GM18868 (cell line): ENCODE results near the gene ANO7.

ENCODE experiments used
- ATAC-seq: cut with Tn5 transposase; IDR thresholded peaks from one replicate; pipeline ENCODE4 v1.9.1; 2021; ENCODE audit warnings: mild to moderate bottlenecking, moderate library complexity; ENCODE audit not compliant: unreplicated experiment

Gene ANO7

GRCh38 chr2:241188361-241189092 lies at the start of gene ANO7:
TSS of gene ANO7 (plus strand) at chr2:241188677. CDS start at chr2:241190064, 1,387 bp downstream.
- ATAC-seq: no peak

- no peak for ATAC-seq
Observed at GRCh38 chr2:241139531-241140444, 48.7 kb upstream of the ANO7 start.

- no peak for ATAC-seq
Observed at GRCh38 chr2:241140445-241140840, 48.0 kb upstream of the ANO7 start.

- ATAC-seq: no peak
Observed at GRCh38 chr2:241141214-241141770, 47.2 kb upstream of the ANO7 start.

- no peak for ATAC-seq
Observed at GRCh38 chr2:241142063-241142462, 46.4 kb upstream of the ANO7 start.

GRCh38 chr2:241142593-241142992 lies 45.9 kb upstream of the ANO7 start:
- no peak for ATAC-seq

- no peak for ATAC-seq
Observed at GRCh38 chr2:241146286-241146685, 42.2 kb upstream of the ANO7 start.

- ATAC-seq: no peak
Observed at GRCh38 chr2:241147336-241147735, 41.1 kb upstream of the ANO7 start.

GRCh38 chr2:241148239-241148638 lies 40.2 kb upstream of the ANO7 start:
- no peak for ATAC-seq

- peak; percentile 77 for ATAC-seq
Observed at GRCh38 chr2:241148891-241149674, 39.4 kb upstream of the ANO7 start, which contains the start of gene PASK. TSS of gene PASK (minus strand) at chr2:241149472. CDS start at chr2:241143032, 6,440 bp downstream.

GRCh38 chr2:241149675-241149924 lies 38.9 kb upstream of the ANO7 start:
- no peak for ATAC-seq

- peak; percentile 77 for ATAC-seq
Observed at GRCh38 chr2:241149925-241150659, 38.4 kb upstream of the ANO7 start, which contains the start of gene PPP1R7. TSS of gene PPP1R7 (plus strand) at chr2:241150467. CDS start at chr2:241150496, 29 bp downstream.

- no peak for ATAC-seq
Observed at GRCh38 chr2:241150660-241151530, 37.6 kb upstream of the ANO7 start.

GRCh38 chr2:241151934-241152660 lies 36.4 kb upstream of the ANO7 start:
- no peak for ATAC-seq

GRCh38 chr2:241153616-241154015 lies 34.9 kb upstream of the ANO7 start:
- ATAC-seq: no peak

- no peak for ATAC-seq
Observed at GRCh38 chr2:241154915-241155314, 33.6 kb upstream of the ANO7 start.

GRCh38 chr2:241155936-241156335 lies 32.5 kb upstream of the ANO7 start:
- ATAC-seq: no peak

GRCh38 chr2:241156971-241157441 lies 31.5 kb upstream of the ANO7 start:
- no peak for ATAC-seq
